AML-193 (cell line): ENCODE measurements around the gene MED13L.

Experiments
- DNase-seq, 2 experiments: peaks; one replicate each; lab custom pipeline; 2025; lab: John Stamatoyannopoulos, UW

The MED13L gene

DNA sequence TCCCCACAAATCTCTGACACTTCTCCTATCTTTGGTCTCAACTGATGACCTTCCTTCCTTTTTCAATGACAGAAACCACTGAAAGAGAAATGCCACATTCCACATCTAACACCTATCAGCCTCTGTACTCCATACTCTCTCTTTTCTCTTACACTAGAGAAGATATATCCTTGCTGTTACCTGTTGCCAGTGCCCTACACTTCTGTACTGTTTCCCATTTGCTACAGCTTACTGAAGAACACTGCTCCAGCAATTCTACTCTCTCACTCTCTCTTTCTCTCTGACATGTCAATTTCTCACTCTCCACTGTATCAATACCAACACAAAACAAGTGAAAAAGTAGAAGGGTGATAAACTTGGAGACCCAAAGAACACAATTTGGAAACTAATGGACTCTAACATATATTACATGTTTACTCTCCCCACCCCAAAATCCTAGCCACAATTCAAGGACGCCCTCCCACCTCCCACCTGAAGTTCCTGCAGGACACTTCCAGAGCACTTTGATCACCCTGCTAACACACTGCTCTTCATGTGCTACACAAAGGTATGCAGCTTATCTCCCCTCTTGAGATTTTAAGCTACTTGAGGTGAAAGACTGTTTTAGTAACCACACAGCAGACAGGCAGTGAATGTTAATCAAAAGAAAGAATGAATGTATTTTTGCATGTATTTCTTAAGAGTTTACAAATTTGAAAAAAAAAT, 95.0 kb downstream of the MED13L start:
- no peak for DNase-seq

GRCh38 chr12:116180448-116180847, 97.0 kb downstream of the MED13L start:
- no peak for DNase-seq

GRCh38 chr12:116179384-116179783, 98.1 kb downstream of the MED13L start:
- no peak for DNase-seq

- no peak for DNase-seq
Measured at GRCh38 chr12:116177017-116177416, 100.5 kb downstream of the MED13L start.

DNA sequence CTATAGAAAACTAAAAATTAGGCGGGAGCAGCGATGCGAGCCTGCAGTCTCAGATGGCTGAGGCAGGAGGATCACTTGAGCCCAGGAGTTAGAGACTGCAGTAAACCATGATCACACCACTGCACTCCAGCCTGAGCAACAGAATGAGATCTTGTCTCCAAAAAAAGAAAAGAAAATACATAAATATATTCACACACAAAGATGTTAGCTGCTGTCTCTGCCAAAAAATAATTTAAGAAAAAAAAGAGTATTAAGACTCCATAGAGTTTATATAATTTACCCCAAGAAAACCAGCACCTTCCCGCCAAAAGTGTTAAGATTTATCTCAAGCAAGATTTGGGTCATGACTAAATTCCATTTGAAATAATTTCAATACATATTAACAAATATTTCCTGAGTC, 102.6 kb downstream of the MED13L start:
- no peak for DNase-seq

DNA sequence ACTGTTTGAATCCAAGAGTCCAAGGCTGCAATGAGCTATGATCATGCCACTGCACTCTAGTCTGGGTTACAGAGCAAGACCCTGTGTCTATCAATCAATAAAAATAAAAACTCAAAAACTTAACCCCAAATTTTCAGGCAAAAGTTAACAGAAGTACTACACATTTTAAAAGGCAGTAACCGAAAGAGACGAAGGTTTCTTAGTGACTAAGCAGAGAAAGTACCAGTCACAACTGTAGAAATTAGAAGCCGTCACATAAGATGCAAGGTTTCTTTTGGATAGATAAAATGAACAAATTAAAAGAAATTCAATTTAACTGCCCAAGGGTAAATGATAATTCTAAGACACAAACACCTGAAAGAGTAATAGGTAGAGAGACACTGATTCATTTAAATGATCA, 103.5 kb downstream of the MED13L start:
- DNase-seq = no peak

DNA sequence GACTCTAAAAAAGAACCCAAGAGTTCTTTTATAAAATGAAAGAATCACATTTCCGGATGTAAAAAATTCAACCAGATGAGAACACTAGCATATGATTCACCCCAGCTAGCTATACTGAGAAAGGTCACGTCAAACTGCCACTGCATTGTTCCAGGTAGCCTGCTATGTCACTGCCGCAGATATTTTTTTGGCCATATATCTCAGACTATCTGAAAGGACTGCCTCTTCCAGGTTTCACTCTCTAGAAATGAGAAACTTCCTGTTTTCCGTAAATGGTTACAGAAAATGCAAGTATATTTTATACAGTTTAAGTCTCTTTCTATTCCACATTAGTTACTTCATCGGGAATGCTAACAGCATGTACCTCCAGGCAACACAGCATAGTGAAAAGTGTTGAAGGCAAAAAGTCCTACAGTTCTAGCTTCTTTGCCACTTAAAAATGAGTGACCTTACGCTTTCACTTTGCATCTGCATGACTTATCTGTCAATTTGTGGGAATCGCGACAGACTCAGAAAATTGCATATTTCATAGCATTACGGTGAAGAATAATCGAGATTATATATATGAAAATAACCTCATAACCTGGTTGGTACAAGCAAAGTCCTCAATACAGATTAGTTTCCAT, 105.2 kb downstream of the MED13L start:
- DNase-seq = no peak

DNA sequence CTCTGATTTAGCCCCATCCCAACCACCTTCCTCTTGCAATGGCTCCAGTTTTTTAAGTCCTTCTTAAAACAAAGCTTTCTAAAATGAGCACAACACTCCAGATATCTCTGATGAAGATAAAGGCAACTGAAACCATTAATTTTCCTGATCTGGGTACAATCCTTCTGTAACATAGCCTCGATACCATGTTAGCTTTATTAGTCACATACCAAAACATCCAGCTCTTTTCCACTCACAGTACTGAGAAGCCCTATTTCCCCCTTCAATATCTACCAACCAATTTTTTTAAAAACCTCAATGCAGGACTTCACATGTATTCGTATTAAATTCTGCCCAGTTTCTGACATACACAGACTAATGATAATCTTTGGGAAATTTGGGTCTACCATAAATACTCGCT, 105.9 kb downstream of the MED13L start:
- DNase-seq = no peak

GRCh38 chr12:116169071-116169470, 108.4 kb downstream of the MED13L start:
- no peak for DNase-seq

- no peak for DNase-seq
Measured at GRCh38 chr12:116166306-116166705, 111.2 kb downstream of the MED13L start.

- no peak for DNase-seq
Measured at GRCh38 chr12:116165036-116165425, 112.5 kb downstream of the MED13L start.

DNA sequence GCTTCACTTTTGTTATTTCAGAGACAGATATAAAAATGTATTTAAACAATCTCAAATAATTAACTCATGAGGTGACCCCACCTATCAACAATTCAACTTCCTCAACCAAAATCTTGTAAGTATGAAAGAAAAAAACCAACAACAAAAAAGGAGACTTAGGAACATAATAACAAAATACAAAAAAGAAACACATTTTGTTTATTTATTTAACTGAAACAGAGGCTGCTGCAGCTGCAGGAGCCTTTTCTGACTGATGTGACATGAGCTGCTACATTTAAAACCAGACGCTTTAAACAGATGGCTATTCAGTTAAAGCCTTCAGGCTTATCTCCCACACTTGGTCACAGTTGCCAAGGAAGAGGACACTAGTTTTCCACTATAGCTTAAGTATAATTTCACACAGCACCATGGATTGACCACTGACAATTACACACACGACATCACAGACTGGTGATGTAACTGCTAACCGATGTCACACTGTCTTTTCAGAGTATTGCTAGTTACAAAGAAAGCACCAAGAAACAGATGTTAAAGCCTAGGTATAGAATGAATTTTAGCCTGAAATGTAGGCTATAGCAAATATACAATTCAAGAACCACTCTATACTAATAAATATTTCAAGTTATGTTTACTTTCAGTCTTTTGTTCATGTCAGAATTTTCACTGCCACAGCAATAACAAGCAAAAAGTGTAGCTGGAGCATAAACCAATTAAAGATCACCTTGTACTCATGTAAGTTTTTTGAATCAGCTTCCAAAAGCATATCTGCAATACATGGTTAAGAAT, 113.0 kb downstream of the MED13L start:
- peak in 1 of 2 experiments; percentile 8 for DNase-seq

GRCh38 chr12:116162071-116162470, 115.4 kb downstream of the MED13L start:
- DNase-seq = no peak

DNA sequence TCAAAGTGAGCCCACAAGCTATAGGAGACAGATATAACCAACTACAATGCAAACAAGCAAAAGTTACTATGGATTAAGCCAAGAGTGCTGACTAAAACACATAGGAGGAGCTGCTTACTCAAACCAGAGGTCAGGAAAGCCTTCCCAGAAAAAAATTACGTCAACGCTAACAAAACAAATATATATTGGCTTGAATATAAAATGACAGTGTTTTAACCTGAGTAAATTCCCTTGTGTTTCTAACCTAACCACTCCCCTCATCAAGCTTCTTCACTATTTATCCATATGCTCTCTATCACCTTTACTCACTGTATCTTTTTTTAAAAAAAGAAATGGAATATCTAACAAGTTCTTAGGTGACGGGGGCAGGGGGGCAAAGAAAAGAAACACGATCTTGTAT, 115.9 kb downstream of the MED13L start:
- DNase-seq = no peak

- DNase-seq = no peak
Measured at GRCh38 chr12:116160883-116161458, 116.5 kb downstream of the MED13L start.

DNA sequence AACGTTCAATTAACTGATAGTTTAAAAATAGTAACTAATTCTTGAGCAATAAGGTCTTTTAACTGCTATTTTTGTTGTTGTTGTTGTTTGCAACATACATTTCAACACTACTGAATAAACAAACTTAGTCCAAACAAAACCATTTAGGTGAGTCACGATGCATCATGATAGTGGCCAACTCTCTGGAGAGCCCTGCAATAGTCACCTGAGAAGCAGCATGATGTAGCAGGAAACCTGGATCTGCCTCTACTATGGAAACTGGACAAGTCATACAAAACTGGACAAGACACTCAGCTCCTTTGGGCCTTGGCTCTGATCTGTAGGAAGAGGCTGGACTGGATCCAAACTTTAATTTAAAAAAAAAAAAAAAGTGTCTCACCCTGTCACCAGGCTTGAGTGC, 117.3 kb downstream of the MED13L start:
- no peak for DNase-seq

DNA sequence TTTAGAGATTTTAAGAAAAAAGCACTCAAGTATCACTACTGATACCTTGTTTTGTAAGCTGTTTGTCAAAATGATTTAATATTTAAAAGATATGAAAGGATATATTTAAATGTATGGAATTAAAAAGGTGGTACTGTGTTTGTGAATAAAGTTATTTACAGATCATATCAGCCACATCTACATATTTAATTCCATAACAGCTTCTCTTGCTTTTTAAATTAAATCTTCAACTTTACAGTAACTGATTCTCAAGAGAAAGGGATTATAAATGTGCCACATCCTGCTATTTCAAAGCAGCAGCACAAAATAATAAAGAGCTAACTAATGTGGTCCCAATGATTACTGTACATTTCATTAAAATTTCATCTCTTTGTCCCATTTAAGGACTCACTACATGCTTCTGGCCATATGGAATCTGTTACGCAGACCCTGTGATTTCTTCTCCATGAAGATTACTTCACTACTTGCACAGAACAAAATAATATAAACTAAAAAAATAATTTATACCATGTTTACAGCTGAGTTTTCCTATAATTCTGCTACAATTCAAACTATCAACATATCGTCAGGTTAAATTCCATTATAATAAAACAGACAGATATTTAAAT, 117.8 kb downstream of the MED13L start:
- no peak for DNase-seq

DNA sequence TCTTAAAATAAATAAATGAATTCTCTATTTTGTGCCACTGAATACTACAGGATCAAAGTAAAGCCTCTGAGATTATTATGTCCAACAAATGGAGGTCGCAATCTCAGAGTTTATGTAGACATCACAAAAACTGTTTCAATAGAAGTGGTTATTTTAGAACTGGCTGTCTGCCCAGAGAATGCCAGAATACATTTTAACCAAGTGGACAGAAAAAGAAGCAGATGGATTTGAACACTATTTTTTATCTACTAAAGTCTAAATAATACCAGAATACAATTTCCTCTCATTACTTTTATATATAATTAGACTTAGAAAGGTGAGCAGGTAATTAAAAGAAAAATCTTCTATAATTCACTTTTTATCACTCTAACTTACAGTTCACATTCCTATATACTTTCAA, 118.3 kb downstream of the MED13L start:
- no peak for DNase-seq

GRCh38 chr12:116157845-116158267, 119.6 kb downstream of the MED13L start:
- DNase-seq = no peak

DNA sequence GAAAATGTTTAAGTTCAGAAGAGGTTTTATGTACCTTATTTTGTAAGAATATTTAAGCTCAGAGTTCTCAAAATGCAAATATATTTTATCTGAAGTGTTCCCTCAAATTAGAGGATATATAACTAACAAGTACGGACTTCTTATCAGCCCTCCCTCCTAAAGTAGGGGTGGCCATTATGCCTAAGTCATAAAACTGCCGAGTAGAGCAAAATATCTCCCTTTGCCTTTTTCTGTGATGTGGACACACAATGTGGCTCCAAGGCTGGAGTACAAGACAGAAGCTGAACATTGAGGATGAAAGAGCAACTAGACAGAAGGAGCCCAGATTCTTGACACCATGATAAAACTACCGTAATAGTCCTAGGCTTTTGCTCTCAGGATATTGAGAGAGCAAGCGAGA, 120.9 kb downstream of the MED13L start:
- DNase-seq = no peak

- DNase-seq = no peak
Measured at GRCh38 chr12:116155383-116155782, 122.1 kb downstream of the MED13L start.

- DNase-seq = no peak
Measured at GRCh38 chr12:116153983-116154382, 123.5 kb downstream of the MED13L start.
